Adrenal gland (tissue), 5 donors: ENCODE data around the gene YPEL2.

ENCODE experiments used
- CTCF ChIP-seq, 6 experiments: fragments of 450-650 bp in 4 of 6; fragments of 200-600 bp in 2 of 6; sonication (generic) in 1 of 6; IDR thresholded peaks; 1 replicate in 5 of 6; 2 replicates in 1 of 6; pipeline versions ENCODE4 v1.5.1 to v1.8.0; 2016 to 2021; ENCODE audit warnings: antibody characterized with exemption in 6 of 6, mild to moderate bottlenecking in 2 of 6, moderate library complexity in 1 of 6
- POLR2A ChIP-seq, 2 donors: fragments of 450-650 bp; IDR thresholded peaks; one replicate each; pipeline ENCODE4 v1.6.1; 2017; ENCODE audit warnings: antibody characterized with exemption in 2 of 2, mild to moderate bottlenecking in 2 of 2, moderate library complexity in 1 of 2
- donor health status: DM: no; HTN: no; CAD: no.

- no peak for TF ChIP-seq CTCF (IDR thresholded peaks at IDR 0.05)
- no peak for TF ChIP-seq POLR2A (IDR thresholded peaks at IDR 0.05)
Measured at GRCh38 chr17:59292174-59292523, 39.3 kb upstream of the YPEL2 start.
